ENCODE measurements around the gene DNAJC21. TPM values are rescaled to one million over a fixed set of nuclear protein-coding genes. Genes with fewer than 3 reads are reported as not detected.

DNAJC21 gene
- polyA plus RNA-seq, 2 of the 4 experiments (the other 2 are of a cell fraction), result 31.1 to 36.5 TPM

- TF ChIP-seq CTCF (IDR thresholded peaks at IDR 0.05) (no peak), CHD2 (IDR thresholded peaks at IDR 0.05; ENCODE audit: low read length, partially characterized antibody) (no peak), HEYL (CRISPR knock-in tag; IDR thresholded peaks at IDR 0.05) (no peak), EHMT2 (IDR thresholded peaks at IDR 0.05; ENCODE audit: low read depth) (no peak), MAX (IDR thresholded peaks at IDR 0.05) (no peak), RARB (CRISPR knock-in tag; IDR thresholded peaks at IDR 0.05) (no peak), NR3C1 (IDR thresholded peaks at IDR 0.05) (no peak), SREBF2 (IDR thresholded peaks at IDR 0.05) (no peak), HDAC2 (IDR thresholded peaks at IDR 0.05) (no peak)
Observed at GRCh38 chr5:34895641-34896419, 33.5 kb upstream of the DNAJC21 start (continued).

GRCh38 chr5:34897646-34898045 lies 31.7 kb upstream of the DNAJC21 start:
- no peak overlapping the region for H3K4me3 ChIP-seq
- H3K27ac ChIP-seq, result no peak overlapping the region
- H3K4me1 ChIP-seq, result no peaks in the 10 kb centered on the region
- ChIA-PET CTCF (interaction anchor here (0.7 to 16.6 kb wide), 50 partner anchors 8 to 414 kb away, joined by 3 to 621 read pairs (median 6); partner anchors contain the start of genes BRIX1, RAD1 and TTC23L), POLR2A (no interaction called here)
- FAIRE-seq, result no peak
- no peak for DNase-seq (ENCODE audit: low read depth in 1 of 2, low spot score in 1 of 2)
- no peak overlapping the region for H3K4me2 ChIP-seq
- peak in 1 of 2 experiments; percentile 27; a peak in 1 of 6 replicates for ATAC-seq
- H3K9me3 ChIP-seq, result no peaks in the 10 kb centered on the region
- TF ChIP-seq ZSCAN20 (CRISPR knock-in tag; IDR thresholded peaks at IDR 0.05), result no peak
- no peak for TF ChIP-seq JUN (IDR thresholded peaks at IDR 0.05)
- no peak for TF ChIP-seq EHMT2 (IDR thresholded peaks at IDR 0.05; ENCODE audit: low read depth)
- TF ChIP-seq FOSB (CRISPR knock-in tag; IDR thresholded peaks at IDR 0.05), result no peak
- TF ChIP-seq RFX5 (IDR thresholded peaks at IDR 0.05), result no peak
- TF ChIP-seq FOSL2 (IDR thresholded peaks at IDR 0.05), result no peak
- no peak for TF ChIP-seq FOSL2 (CRISPR knock-in tag; IDR thresholded peaks at IDR 0.05)
- no peak for TF ChIP-seq REST (IDR thresholded peaks at IDR 0.05)
- TF ChIP-seq MAX (IDR thresholded peaks at IDR 0.05), result no peak
- TF ChIP-seq HOXB13 (CRISPR knock-in tag; IDR thresholded peaks at IDR 0.05; ENCODE audit: low read depth), result no peak
- TF ChIP-seq ZC3H11A (IDR thresholded peaks at IDR 0.05), result no peak
- no peak for TF ChIP-seq CHD2 (IDR thresholded peaks at IDR 0.05; ENCODE audit: low read length, partially characterized antibody)
- no peak for TF ChIP-seq EHF (CRISPR knock-in tag; IDR thresholded peaks at IDR 0.05)
- TF ChIP-seq HES2 (IDR thresholded peaks at IDR 0.05), result no peak
- no peak for TF ChIP-seq HOXA7 (CRISPR knock-in tag; IDR thresholded peaks at IDR 0.05)
- no peak for TF ChIP-seq USF2 (IDR thresholded peaks at IDR 0.05)
- TF ChIP-seq RAD21 (conservative IDR thresholded peaks at IDR 0.05 in 1 of 2, IDR thresholded peaks at IDR 0.05 in 1 of 2), result no peak
- no peak for TF ChIP-seq FOXS1 (CRISPR knock-in tag; IDR thresholded peaks at IDR 0.05)
- no peak for TF ChIP-seq JUNB (IDR thresholded peaks at IDR 0.05)
- no peak for TF ChIP-seq SREBF2 (IDR thresholded peaks at IDR 0.05)
- TF ChIP-seq E2F6 (IDR thresholded peaks at IDR 0.05; ENCODE audit: borderline replicate concordance, low read depth), result no peak
